IgD-negative memory B cell (primary cell): ENCODE measurements around the gene DHX34. TPM values are rescaled to one million over a fixed set of nuclear protein-coding genes. Genes with fewer than 3 reads are reported as not detected.
"Not testable (repeated sequence)": the region's sequence is repeated elsewhere in the genome, so short reads cannot be mapped to it uniquely, and the experiment has no call there.

Experiments used
- H3K27ac Mint-ChIP-seq, 3 donors: one replicate each; pipeline ENCODE4 v1.8.0; 2020 to 2022; ENCODE audit warnings: mild to moderate bottlenecking in 3 of 3, mixed read lengths in 3 of 3, moderate library complexity in 1 of 3
- H3K27me3 Mint-ChIP-seq: one replicate; pipeline ENCODE4 v1.8.0; 2021; ENCODE audit warnings: mixed read lengths
- H3K36me3 Mint-ChIP-seq: one replicate; pipeline ENCODE4 v1.8.0; 2020; ENCODE audit warnings: mild to moderate bottlenecking, mixed read lengths
- H3K4me1 Mint-ChIP-seq, 3 donors: one replicate each; pipeline ENCODE4 v1.8.0; 2020 to 2022; ENCODE audit warnings: mixed read lengths in 3 of 3, mild to moderate bottlenecking in 1 of 3
- H3K4me3 Mint-ChIP-seq, 4 donors: one replicate each; pipeline ENCODE4 v1.8.0; 2020 to 2022; ENCODE audit warnings: mild to moderate bottlenecking in 4 of 4, mixed read lengths in 4 of 4, moderate library complexity in 3 of 4
- H3K9me3 Mint-ChIP-seq, 3 donors: one replicate each; pipeline ENCODE4 v1.8.0; 2020 to 2021; ENCODE audit warnings: mixed read lengths in 3 of 3, mild to moderate bottlenecking in 1 of 3
- polyA plus RNA-seq: library from polyadenylated mRNA; unstranded; fragments of 300-500 nt; fragmentation: Illumina TruSeq; gene quantifications from one replicate; pipeline ENCODE4 v1.2.3, GENCODE V29; 2021

The DHX34 gene
- polyA plus RNA-seq, 1 donor from 2014 or later = 13.3 TPM

DNA sequence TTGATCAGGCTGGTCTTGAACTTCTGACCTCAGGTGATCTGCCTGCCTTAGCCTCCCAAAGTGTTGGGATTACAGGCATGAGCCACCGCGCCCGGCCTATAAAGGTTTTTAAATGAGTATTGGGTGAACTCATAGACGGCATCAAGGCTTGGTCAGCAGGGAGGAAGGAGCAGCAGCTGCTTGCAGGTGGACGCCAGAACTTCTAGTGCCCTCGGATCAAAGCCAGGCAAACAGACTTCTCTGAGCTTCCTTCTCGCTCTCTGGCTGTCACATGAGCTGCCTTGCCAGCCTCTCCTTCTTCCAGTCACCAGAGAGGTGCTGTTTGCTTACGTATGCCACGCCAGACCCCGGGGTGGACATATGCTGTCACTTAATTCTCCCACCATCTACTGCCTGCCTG, 16.3 kb downstream of the DHX34 start:
- H3K27me3 Mint-ChIP-seq = not testable (repeated sequence)

DNA sequence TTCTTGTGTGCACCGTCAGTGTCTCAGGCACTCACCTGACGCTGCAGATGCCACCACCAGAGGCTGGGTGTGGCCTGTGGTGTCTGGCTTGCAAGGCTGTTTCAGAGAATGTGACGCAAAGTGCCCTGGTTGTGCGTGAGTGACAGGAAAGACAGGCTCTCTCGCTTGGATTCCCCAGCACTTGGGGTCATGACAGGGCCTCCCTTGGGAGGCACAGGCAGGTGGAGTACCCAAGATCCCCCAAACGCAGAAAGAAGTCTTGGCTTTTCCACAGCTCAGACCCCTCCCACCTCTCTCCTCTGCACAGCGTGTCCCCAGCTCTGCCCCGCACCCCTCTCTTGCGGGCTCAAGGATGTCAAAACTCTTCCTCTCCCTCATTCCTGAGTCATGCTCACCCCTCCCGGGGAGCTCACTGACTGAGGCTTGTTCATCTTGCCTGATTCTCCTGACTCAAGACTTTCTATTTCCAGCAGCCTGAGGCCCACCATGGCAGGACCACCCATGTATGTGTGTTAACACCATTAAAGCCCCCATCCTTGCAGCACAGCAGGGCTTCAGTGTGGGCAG, 21.0 kb downstream of the DHX34 start:
- no peaks in the 10 kb centered on the region for H3K9me3 Mint-ChIP-seq
- H3K27me3 Mint-ChIP-seq = no peaks in the 10 kb centered on the region
- peaks cover 4% of the 10 kb centered on the region for H3K36me3 Mint-ChIP-seq
- H3K4me1 Mint-ChIP-seq = peaks cover 0 to 2% (median 0%) of the 10 kb centered on the region in 3 donors
- H3K4me3 Mint-ChIP-seq = no peak overlapping the region
- no peak overlapping the region for H3K27ac Mint-ChIP-seq

More for the DNA sequence above, 16.3 kb downstream of the DHX34 start:
- H3K4me1 Mint-ChIP-seq, H3K36me3 Mint-ChIP-seq, H3K4me3 Mint-ChIP-seq, H3K9me3 Mint-ChIP-seq: not testable (repeated sequence)
- H3K27ac Mint-ChIP-seq = peak overlapping the region in 1 of 3 donors; percentile 39

DNA sequence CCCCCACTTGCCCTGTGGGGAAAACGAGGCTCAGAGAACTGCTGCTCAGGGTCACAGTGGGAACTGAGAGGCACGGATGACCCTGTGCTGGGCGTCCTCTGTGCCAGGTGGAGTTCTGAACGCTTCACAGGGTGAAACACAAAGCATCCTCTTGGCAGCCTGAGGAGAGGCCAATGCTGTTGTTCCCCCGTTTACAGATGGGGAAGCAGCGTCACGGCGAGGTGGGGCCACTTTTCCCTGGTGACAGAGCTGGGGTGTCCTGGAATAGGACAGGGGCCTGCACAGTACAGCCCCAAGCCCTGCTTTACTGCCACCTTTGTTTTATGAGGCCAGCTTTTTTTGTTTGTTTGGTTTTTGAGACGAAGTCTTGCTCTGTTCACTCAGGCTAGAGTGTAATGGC, 22.1 kb downstream of the DHX34 start:
- Mint-ChIP-seq H3K27me3 (no peaks in the 10 kb centered on the region), H3K4me3 (no peak overlapping the region), H3K27ac (no peak overlapping the region), H3K9me3 (no peaks in the 10 kb centered on the region), H3K36me3 (peaks cover 4% of the 10 kb centered on the region), H3K4me1 (peaks cover 0 to 2% (median 0%) of the 10 kb centered on the region in 3 donors)

DNA sequence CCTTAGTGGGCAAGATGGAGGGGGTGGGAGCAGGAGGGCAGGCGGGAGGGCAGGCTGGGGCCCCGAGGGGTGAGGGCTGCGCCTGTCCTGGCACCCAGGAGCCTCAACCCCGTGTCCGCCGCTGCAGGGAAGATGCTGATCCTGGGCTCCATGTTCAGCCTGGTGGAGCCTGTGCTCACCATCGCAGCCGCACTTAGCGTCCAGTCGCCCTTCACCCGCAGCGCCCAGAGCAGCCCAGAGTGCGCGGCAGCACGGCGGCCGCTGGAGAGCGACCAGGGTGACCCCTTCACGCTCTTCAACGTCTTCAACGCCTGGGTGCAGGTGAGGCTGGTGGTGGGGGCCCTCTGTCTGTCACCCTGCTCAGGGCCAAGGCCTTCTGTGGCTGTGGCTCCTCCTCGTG, 23.5 kb downstream of the DHX34 start:
- H3K36me3 Mint-ChIP-seq = no peaks in the 10 kb centered on the region
- H3K9me3 Mint-ChIP-seq = no peaks in the 10 kb centered on the region
- H3K27me3 Mint-ChIP-seq = no peaks in the 10 kb centered on the region
- H3K4me1 Mint-ChIP-seq = no peaks in the 10 kb centered on the region
- H3K4me3 Mint-ChIP-seq = no peak overlapping the region
- no peak overlapping the region for H3K27ac Mint-ChIP-seq

DNA sequence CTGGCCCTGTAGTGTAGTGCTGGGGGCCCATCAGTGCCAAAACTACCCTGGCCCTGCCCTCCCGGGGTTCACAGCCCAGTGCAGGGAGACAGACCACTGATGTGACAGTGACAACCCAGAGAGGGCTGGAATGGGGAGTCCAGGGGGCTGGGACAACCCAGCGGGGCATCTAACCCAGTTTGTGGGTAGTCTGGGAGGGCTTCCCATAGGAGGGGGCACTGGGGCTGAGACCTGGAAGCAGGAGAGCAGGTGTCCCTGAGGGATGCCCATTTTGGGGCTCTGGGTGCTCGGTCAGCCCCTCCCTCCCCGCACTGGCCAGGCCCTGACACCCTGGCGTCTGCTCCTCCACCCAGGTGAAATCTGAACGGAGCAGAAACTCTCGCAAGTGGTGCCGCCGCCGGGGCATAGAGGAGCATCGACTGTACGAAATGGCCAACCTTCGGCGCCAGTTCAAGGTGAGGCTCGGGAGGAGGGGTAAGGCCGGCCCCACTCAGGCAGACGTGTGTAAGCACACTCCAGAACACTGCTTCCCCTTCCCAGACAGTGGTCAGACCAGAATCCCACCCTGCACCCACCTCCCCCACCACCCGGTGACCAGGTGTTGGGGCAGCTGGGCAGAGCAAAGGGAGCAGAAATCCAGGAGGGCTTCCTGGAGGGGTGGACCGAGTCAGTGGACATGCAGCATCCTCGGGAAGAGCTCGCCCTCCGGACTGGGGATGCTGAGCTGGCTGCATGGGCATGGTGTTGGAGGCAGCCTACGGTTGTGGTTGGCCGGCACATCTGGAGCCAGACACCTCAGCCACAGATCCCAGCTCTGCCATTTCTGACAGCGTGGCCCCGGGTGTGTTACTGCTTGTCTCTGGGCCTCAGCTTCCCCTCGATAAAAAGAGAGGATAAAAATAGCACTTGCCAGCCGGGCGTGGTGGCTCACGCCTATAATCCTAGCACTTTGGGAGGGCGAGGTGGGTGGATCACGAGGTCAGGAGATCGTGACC, 24.4 kb downstream of the DHX34 start:
- Mint-ChIP-seq H3K9me3 (no peaks in the 10 kb centered on the region), H3K27ac (no peak overlapping the region), H3K36me3 (no peaks in the 10 kb centered on the region), H3K4me3 (no peak overlapping the region), H3K4me1 (no peaks in the 10 kb centered on the region), H3K27me3 (no peaks in the 10 kb centered on the region)

DNA sequence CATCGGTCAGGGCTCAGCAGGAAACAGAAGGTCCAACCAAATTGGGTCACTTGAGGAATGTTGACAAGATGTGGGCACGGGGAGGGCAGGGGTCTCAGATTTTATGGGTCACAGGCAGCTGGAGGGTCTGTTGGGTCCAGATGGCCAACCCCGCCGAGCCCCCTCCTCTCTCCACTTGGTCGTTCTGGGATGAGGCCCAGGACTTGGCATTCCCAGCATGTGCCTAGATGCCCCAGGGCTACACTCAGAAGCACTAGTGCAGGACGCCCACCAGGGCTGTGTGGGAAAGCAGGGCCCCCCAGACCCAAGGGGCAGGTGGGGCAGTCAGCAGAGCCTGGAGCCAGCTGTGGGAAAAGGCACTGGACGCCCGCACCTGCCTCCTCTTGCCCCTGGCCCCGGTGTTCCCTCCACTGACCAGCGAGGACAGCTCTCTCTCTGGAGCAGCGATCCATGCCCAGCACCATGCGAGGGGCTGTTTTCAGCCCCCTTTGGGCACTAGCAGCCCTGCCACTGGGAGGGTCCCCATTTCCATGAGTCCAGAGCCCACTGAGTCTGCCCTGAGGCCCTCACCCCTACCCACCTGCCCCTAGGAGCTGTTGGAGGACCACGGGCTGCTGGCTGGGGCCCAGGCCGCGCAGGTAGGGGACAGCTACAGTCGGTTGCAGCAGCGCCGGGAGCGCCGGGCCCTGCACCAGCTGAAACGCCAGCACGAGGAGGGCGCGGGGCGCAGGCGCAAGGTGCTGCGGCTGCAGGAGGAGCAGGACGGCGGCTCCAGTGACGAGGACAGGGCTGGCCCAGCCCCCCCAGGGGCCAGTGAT, 26.0 kb downstream of the DHX34 start:
- peaks cover 3% of the 10 kb centered on the region for H3K36me3 Mint-ChIP-seq
- H3K4me1 Mint-ChIP-seq = no peaks in the 10 kb centered on the region
- no peak overlapping the region for H3K4me3 Mint-ChIP-seq
- no peaks in the 10 kb centered on the region for H3K27me3 Mint-ChIP-seq
- H3K9me3 Mint-ChIP-seq = no peaks in the 10 kb centered on the region
- H3K27ac Mint-ChIP-seq = no peak overlapping the region

DNA sequence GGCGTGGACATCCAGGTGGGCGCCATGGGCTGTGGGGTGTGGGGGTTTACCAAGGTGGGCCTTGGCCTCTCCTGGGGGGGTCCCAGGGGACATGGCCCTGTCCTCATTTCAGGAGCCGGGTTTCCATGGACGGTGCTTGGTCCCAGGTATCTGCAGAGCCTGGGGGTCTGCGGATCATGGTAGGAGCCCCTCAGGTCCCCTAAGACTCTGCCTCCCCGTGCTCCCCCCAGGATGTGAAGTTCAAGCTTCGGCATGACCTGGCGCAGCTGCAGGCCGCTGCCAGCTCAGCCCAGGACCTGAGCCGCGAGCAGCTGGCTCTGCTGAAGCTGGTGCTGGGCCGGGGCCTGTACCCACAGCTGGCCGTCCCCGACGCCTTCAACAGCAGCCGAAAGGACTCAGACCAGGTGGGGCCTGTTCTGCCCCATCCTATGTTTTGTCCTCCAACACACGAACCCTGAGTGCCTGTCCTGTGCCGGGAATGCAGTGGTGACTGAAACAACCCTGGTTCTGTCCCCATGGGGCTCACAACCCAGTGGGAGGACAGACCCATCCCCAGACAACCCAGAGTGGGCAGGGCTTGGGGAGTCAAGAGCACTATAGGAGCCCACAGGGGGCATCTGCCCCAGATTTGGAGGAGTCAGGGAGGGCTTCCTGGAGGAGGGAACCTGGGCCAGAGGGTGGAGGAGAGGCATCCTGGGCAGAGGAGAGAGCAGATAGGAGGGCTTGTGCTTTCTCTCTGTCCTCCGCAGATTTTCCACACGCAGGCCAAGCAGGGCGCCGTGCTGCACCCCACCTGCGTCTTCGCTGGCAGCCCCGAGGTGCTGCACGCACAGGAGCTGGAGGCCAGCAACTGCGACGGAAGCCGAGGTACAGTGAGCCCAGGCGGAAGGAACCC, 26.8 kb downstream of the DHX34 start:
- H3K27ac Mint-ChIP-seq = peak overlapping the region in 1 of 3 donors; percentile 31

DNA sequence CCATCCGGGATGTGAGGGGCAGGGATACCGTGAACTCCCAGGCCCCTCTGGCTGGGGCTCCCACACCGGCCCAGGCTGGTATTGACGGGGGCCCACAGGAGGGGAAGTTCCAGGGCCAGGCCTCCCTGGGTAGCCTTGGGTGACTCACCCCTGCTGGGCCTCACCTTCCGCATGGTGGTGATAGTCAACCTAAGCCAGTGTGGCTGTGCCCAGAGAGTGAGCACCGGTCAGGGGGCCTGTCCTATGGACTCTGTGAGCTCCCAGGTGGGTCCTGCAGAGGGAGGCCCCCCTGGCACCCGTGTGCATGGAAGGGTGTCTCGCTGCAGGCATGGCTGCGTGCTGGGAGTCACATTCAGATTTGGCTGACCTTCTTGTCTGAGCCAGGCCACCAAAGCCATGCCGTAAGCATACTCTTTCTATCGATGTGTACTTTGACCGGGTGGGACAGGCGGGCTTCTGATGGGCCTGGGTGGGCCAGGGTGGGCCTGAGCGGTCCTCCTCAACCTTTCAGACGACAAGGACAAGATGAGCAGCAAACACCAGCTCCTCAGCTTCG, 27.6 kb downstream of the DHX34 start:
- no peak overlapping the region for H3K4me3 Mint-ChIP-seq
- H3K9me3 Mint-ChIP-seq = no peaks in the 10 kb centered on the region
- peaks cover 3 to 5% (median 4%) of the 10 kb centered on the region in 3 donors for H3K4me1 Mint-ChIP-seq
- H3K36me3 Mint-ChIP-seq = peaks cover 14% of the 10 kb centered on the region
- H3K27ac Mint-ChIP-seq = no peak overlapping the region
- no peaks in the 10 kb centered on the region for H3K27me3 Mint-ChIP-seq

More for the DNA sequence above, 26.8 kb downstream of the DHX34 start:
- H3K9me3 Mint-ChIP-seq = no peaks in the 10 kb centered on the region
- peaks cover 10% of the 10 kb centered on the region for H3K36me3 Mint-ChIP-seq
- no peaks in the 10 kb centered on the region for H3K27me3 Mint-ChIP-seq
- no peaks in the 10 kb centered on the region for H3K4me1 Mint-ChIP-seq
- no peak overlapping the region for H3K4me3 Mint-ChIP-seq

DNA sequence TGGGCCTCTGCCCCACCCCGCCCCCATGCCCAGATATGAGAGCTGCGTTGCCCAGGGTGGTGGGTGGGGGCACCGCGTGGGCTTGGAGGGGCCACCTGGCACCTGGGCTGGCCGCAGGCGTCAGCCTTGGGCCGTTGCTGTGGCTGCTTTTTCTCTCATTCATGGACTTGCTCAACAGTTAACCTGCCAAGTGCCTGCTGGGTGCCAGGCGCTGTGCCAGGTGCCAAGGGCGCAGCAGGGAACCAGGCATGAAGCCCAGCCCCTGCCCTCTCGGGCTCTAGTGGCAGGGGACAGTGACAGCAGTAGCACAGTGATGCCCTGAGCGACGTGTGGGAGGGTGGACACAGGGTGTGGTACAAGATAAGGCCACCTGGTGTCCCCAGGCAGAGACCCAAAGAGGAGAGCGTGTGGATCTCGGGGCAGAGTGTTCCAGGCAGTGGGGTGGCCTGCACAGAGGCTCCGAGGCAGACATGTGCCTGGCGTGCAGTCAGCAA, 28.1 kb downstream of the DHX34 start:
- Mint-ChIP-seq H3K4me3 (no peak overlapping the region), H3K36me3 (peaks cover 14% of the 10 kb centered on the region), H3K4me1 (peaks cover 7 to 10% (median 8%) of the 10 kb centered on the region in 3 donors), H3K27ac (no peak overlapping the region), H3K27me3 (no peaks in the 10 kb centered on the region), H3K9me3 (no peaks in the 10 kb centered on the region)

DNA sequence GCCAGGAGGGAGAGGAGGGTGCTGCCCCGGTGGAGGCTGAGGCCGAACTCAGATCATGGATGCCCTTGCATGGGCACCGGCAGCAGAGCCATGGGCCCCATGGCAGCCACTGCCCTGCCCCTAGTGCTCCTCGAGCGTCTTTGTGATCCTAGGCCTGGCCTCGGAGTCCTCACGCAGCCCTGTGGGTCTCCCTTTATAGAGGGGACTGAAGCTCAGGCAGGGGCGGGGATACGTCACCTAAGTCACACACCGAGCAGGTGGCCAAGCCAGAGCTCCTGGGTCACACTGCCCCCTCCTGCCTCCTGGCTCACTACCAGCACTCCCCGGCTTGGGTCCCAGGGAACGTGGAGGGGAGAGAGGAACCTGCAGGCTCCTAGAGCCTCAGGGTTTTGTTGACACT, 28.7 kb downstream of the DHX34 start:
- peaks cover 7 to 12% (median 9%) of the 10 kb centered on the region in 3 donors for H3K4me1 Mint-ChIP-seq
- no peaks in the 10 kb centered on the region for H3K27me3 Mint-ChIP-seq
- no peaks in the 10 kb centered on the region for H3K9me3 Mint-ChIP-seq
- no peak overlapping the region for H3K4me3 Mint-ChIP-seq
- peaks cover 14% of the 10 kb centered on the region for H3K36me3 Mint-ChIP-seq
- no peak overlapping the region for H3K27ac Mint-ChIP-seq

DNA sequence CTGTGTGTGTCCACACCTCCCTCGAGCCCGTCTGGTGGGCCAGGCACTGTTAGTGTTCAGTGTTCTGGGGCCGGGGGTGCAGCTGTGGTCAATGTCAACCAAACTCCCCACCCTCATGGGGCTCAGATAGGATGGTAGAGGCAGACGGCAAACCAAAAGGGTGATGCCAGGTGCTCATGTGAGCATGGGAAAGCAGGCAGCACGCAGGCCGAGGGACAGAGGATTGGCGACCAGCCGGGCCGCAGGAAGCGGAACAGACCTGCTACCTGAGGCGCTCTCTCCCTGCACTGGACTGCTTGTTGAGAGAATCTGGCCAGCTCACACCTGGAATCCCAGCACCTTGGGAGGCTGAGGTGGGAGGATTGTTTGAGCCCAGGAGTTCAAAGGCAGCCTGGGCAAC, 29.1 kb downstream of the DHX34 start:
- H3K9me3 Mint-ChIP-seq = no peaks in the 10 kb centered on the region
- peaks cover 14% of the 10 kb centered on the region for H3K36me3 Mint-ChIP-seq
- H3K27ac Mint-ChIP-seq = no peak overlapping the region
- H3K4me3 Mint-ChIP-seq = peak overlapping the region in 1 of 4 donors; percentile 22
- no peaks in the 10 kb centered on the region for H3K27me3 Mint-ChIP-seq
- H3K4me1 Mint-ChIP-seq = peaks cover 7 to 14% (median 10%) of the 10 kb centered on the region in 3 donors

DNA sequence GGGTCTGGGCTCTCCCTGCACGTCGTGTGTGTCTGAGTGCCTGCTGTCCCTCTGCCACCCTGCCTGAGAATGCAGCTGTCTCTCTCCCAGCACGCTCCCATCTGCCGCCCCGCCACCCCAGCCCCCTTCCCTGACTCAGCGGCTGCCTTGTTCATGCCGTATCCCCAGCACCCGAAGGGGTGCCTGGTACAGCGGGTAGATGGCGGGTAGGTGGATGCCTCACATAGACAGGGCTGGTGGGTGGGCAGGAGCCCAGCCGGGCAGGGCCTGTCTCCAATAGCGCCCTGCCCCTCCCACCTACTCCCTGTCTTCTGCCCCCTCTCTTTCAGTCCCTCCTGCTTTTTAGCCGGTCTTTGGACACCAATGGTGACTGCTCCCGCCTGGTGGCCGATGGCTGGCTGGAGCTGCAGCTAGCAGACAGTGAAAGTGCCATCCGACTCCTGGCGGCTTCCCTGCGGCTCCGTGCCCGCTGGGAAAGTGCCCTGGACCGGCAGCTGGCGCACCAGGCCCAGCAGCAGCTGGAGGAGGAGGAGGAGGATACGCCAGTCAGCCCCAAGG, 30.3 kb downstream of the DHX34 start:
- Mint-ChIP-seq H3K27ac (no peak overlapping the region), H3K4me3 (no peak overlapping the region), H3K36me3 (peaks cover 14% of the 10 kb centered on the region), H3K27me3 (no peaks in the 10 kb centered on the region), H3K9me3 (no peaks in the 10 kb centered on the region), H3K4me1 (peaks cover 7 to 15% (median 14%) of the 10 kb centered on the region in 3 donors)

DNA sequence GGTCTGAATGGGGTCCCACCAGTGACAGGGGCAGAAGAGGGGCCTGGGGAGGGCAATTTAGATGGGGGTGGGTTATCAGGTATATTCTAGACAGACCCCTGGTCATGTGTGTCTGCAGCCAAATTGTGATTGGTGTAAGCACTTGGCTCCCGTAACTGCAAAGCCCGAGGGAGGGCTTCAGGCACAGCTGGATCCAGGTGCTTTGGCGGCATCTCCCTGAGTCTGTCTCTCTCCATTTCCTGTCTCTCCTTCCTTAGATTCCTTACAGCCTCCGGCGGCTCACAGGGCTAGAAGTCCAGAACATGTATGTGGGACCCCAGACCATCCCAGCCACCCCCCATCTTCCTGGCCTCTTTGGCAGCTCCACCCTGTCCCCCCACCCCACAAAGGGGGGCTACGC, 31.4 kb downstream of the DHX34 start:
- H3K4me1 Mint-ChIP-seq = peaks cover 7 to 15% (median 14%) of the 10 kb centered on the region in 3 donors
- no peak overlapping the region for H3K27ac Mint-ChIP-seq
- no peak overlapping the region for H3K4me3 Mint-ChIP-seq
- peaks cover 14% of the 10 kb centered on the region for H3K36me3 Mint-ChIP-seq
- no peaks in the 10 kb centered on the region for H3K9me3 Mint-ChIP-seq
- H3K27me3 Mint-ChIP-seq = no peaks in the 10 kb centered on the region
